Measurements from ENCODE around the gene STRN.
"Not testable (repeated sequence)": the region's sequence is repeated elsewhere in the genome, so short reads cannot be mapped to it uniquely, and the experiment has no call there.

The STRN gene, protein sequence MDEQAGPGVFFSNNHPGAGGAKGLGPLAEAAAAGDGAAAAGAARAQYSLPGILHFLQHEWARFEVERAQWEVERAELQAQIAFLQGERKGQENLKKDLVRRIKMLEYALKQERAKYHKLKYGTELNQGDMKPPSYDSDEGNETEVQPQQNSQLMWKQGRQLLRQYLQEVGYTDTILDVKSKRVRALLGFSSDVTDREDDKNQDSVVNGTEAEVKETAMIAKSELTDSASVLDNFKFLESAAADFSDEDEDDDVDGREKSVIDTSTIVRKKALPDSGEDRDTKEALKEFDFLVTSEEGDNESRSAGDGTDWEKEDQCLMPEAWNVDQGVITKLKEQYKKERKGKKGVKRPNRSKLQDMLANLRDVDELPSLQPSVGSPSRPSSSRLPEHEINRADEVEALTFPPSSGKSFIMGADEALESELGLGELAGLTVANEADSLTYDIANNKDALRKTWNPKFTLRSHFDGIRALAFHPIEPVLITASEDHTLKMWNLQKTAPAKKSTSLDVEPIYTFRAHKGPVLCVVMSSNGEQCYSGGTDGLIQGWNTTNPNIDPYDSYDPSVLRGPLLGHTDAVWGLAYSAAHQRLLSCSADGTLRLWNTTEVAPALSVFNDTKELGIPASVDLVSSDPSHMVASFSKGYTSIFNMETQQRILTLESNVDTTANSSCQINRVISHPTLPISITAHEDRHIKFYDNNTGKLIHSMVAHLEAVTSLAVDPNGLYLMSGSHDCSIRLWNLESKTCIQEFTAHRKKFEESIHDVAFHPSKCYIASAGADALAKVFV

DNA sequence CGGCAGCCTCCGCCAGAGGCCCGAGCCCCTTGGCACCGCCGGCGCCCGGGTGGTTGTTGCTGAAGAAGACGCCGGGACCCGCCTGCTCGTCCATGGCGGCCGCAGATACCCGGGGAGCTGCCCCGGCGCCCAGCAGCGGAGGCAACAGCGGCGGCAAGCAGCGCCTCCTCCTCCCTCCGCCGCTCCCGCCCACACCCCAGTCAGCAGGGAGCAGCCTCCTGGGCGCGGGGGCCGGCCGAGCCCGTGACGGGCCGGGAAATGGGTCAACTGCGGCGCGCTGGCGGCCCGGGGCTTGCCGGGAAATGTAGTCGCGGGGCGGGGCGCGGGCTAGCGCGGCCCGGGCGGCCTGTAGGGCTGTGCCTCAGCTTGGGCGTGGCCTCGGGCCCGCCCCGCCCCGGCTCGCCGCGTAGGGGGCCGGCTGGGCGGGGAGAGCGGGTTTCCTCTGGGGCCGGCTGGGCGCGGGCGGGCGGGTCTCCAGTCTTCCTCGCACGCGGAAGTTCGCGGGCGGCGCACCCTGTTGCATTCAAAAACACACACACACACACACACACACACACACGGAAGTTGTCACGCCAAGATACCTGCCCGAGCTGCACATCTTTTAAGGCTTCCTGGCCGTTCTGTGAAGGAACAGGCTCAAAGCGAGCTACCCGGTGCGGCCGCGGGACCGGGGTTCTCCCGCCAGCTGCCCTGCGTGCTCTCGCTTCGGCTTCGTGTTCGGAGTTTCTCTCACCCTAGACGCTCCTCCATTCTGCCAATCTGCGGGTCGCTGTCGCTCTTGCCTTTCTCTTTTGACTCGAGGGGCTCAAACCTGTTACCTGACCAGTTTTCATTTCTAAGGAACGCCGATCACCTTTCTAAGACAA, at the start of gene STRN:
TSS of gene STRN (minus strand) at position 167 of the 866 bp plus-strand sequence. CDS start at position 94, 73 bp downstream.
- peak; percentile 99 for DNase-seq

DNA sequence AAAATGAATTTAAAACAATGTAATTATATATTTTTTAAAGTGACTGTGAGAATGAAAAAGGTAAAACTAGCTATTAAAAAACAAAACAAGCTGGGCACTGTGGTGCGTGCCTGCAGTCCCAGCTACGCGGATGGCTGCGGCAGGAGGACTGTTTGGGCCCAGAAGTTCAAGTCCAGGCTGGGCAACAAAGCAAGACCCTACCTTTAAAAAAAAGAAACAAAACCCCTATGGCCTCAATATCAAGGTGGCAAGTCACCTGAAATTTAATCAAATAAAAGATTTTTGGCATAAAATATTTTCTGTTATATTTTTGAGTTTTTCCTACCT, 46.9 kb upstream of the STRN start:
- DNase-seq: no peak

DNA sequence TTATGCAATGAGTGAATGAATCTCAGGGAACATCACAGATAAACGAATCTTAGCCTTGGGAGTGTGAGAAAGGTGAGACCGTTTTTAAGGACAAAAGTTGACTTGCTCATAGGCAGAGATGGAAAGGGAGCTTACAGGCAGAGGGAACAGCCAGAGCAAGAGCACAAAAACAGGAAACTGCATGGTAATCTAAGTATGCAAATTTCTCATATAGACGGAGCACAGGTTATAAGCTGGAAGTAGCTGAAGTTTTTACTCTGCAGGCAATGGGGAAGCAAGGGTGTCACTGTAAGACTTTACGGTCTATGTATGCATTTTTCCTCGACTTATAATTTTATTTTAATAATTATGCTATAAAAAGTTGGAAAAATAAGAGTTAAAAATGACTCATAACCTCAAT, 44.8 kb upstream of the STRN start:
- DNase-seq: no peak

DNA sequence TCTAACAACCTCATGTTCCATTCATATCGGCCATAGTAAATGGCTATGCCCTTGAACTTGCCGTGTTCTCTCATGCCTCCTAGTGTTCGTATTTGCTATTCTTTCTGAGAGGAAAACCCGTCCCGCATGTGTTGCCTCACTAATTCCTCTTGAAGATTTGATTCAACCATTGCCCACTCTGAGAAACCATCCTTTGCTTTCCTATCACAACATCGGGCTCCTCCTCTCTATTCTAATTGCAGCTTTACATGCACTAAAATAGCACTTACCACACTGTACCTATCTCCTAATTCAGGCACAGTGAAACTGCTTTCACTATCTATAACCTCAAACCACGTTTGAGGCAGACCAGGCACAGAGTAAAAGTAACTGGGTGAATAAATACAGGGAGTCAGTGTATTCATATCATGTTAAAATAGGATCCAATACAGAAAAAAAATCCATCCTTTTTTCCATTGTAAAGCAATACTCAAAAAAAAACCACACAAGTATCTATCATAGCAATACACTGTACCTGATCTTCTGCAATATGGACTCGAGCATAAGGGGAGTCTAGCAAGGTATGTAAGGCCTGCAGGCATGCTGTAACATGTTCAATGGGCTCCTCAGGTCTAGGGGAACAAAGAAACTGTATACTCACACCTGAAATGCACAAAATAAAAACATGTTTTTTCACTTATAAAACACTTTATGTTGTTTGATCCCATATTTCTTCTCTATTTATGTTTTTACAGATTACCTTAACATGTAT, 39.0 kb upstream of the STRN start:
- DNase-seq: no peak

DNA sequence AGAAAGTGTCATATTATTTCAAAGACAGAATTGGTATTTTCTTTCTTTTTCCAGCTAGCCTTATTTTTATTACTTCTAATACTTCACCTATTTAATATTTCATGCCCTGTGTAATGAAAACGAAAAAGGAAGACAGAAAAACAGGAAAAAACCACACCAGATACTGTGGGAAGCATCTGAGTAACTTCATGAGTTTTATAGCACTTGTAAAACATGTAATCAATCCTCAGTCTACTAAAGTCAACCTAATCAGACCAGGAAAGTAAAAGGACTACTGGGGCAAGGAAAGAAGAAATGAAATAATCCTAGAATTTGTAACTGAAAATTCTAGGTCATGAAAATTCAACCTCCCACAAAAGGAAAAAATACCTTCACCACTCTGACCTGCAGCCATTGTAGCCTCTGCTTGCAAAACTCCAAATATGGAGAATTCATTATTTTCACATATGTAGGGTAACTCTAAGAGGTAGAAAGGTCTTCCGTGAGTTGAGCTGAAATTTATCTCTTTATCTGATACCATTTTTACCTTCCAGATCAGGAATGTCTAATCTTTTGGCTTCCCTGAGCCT, 34.7 kb upstream of the STRN start:
- DNase-seq: no peak

DNA sequence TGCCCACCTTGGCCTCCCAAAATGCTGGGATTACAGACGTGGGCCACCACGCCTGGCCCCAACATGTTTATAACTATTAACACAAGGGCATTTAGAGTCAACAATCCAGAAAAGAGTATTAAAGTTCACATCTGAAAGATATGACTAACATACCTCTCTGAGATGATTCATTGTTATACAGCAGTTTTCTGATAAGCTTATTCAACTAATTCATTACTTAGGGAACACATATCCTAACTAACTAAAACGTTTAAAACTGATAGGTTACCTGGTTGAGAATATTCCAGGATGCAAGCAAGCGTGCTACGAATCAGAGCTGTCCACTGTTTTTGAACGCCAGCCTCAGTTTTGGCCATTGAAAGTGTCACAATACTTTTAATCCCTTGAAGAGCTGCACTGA, 34.0 kb upstream of the STRN start:
- no peak for DNase-seq

DNA sequence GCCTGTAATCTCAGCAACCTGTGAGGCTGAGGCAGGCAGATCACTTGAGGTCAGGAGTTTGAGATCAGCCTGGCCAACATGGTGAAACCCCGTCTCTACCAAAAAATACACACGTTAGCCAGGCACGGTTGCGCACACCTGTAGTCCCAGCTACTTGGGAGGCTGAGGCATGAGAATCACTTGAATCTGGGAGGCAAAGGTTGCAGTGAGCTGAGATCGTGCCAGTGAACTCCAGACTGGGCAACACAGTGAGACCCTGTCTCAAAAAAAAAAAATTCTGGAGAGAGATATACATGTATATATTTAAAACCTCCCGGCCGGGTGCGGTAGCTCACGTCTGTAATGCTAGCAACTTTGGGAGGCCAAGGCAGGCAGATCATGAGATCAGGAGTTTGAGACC, 33.1 kb upstream of the STRN start:
- DNase-seq: not testable (repeated sequence)

DNA sequence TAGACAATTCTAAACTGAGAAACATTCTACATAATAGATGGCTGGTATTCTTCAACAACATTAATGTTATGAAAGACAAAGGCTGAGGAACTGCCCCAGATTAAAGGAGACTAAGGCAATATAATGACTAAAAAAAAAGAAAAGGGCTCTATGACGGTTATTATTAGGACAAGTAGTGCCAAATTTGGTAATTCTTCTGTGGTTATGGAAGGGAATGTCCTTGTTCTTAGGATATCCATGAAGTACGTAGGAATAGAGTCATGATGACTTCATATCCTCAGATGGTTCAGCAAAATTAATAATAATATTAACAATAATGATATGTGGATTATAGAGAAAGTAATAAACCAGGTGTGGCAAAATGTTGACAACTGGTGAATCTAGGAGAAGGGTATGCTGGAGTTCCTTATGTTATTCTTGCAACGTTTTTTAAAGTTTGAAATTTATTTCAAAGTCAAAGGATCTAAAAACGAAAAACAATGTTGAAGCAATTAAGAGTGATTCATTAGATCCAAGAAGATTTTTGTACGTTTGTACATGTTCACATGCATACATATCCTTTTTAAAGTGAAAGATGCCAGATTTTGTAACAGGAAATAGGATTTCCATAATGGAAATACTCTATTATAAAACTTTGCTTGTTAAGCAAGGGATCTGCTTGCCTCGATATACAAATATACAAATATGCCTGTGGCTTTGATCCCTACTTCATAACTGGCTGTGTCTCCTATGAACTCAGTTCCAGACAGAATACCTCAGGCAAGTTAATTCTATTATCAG, 27.7 kb upstream of the STRN start:
- no peak for DNase-seq

DNA sequence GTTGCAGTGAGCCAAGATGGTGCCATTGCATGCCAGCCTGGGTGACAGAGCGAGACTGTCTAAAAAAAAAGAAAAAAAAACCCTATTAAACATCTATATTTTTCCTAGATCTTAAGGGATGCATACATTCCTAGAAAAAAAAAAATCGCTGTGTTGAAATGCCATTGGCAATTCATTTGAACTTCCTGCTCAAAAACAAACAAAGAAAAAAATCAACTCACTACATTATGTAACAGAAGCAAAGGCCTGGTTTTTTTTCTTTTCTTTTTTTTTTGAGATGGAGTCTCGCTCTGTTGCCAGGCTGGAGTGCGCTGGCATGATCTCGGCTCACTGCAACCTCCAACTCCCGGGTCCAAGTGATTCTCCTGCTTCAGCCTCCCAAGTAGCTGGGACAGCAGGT, 21.7 kb upstream of the STRN start:
- no peak for DNase-seq

DNA sequence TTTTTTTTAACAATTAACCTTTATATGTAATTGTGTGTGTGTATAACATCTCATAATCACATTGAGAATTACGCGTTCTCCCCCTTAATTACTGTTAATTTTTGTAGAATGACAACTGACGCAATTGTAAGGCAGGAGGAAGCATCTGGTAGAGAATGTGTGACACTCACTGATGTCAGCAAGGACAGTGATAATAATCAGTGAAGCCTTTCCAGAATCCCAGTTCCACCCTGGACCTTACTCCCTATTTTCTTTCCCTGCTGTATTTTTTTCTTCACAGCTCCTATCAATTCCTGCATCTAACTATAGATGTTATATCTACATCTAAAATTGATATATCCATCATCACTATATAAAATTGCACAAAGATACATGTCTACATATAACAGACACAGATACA, 16.1 kb upstream of the STRN start:
- no peak for DNase-seq

DNA sequence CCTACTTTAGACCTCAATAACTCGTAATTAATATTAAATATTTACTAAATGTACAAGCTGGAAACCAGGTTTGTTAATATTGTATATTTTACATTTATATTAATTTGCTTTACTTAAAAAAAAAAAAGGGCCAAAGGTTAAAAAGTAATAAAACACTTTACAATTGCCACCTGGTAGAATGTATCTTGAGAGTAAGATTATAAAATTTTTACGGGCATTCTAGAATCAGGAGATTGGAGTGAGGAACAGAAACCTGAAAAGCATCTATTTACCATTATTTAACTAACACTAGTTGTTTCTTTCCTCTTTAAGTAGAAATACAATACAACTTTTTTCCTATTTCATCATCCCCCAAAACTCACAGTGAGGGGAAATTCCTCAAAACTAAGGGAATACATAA, 15.6 kb upstream of the STRN start:
- no peak for DNase-seq

DNA sequence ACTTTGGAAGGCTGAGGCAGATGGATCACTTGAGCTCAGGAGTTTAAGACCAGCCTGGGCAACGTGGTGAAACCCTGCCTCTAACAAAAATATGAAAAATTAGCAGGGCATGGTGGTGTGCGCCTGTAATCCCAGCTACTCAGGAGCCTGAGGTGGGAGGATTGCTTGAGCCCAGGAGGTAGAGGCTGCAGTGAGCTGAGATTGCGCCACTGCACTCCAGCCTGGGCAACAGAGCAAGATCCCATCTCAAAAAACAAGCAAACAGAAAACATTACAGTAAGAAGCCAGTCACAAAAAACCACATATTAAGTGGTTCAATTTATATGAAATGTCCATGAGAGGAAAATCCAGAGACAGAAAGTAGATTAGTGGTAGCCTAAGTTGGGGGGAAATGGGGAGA, 12.7 kb upstream of the STRN start:
- DNase-seq: not testable (repeated sequence)

DNA sequence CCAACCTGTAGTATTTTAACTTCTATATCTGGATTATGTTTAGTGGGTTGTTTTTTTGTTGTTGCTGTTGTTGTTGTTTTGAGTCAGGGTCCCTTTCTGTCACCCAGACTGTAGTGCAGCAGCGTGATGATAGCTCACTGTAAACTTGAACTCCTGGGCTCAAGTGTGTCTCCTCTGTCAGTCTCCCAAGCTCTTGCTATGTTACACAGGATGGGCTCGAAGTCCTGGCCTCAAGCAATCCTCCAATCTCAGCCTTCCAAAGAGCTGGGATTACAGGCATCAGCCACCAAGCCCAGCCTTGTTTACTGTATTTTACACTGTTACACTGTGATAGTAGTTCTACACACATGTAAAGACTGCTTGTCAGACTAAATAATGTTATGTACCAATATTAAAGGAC, 9.7 kb upstream of the STRN start:
- no peak for DNase-seq

DNA sequence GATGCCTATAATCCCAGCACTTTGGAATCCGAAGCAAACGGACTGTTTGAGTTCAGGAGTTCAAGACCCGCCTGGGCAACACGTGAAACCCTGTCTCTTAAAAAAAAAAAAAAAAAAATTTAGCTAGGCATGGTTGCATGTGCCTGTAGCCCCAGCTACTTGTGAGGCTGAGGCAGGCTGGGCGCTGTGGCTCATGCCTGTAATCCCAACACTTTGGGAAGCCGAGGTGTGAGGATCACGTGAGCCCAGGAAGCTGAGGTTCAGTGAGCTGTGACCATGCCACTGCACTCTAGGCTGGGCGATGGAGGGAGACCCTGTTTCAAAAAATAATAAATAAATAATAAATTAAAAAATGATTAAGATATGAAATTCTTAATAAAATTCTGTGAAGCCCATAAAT, 9.0 kb upstream of the STRN start:
- DNase-seq: no peak

DNA sequence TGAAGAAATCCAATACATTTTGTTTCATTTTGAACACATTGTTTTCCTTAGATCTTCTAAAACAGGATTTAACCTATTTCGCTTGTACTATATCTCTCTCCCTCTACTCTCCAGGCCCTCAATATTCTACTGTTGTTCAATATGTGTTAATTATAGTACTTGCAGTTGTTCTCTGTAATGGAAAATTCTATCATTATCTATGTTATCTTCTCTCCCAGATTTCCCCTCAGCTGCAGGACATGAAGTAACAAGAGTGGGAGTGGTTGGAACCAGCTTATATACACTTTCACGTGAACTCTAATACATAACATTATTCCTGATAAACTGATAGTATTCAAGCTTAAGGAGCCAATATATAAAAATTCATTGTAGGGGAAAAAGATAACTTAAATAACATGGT, 7.0 kb upstream of the STRN start:
- no peak for DNase-seq

DNA sequence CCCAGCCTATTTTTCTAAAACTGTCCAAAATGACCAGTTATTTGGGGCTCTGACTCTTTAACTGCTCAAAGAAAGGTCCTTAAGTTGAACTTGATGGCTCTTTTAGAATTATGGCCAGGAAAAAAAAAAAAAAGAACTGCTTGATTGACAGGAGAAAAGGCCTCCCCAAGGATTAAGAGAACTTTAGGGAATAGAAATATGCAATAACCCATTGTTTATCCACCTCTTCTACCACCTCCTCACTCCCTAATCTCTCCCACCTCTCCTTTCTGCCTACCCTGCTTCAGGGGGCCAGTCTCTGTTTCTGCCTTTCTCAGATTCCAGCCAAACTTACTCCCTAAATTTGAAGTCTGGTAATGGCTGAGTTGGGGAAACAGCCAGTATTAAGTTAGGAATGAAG, 5.7 kb upstream of the STRN start:
- DNase-seq: no peak

DNA sequence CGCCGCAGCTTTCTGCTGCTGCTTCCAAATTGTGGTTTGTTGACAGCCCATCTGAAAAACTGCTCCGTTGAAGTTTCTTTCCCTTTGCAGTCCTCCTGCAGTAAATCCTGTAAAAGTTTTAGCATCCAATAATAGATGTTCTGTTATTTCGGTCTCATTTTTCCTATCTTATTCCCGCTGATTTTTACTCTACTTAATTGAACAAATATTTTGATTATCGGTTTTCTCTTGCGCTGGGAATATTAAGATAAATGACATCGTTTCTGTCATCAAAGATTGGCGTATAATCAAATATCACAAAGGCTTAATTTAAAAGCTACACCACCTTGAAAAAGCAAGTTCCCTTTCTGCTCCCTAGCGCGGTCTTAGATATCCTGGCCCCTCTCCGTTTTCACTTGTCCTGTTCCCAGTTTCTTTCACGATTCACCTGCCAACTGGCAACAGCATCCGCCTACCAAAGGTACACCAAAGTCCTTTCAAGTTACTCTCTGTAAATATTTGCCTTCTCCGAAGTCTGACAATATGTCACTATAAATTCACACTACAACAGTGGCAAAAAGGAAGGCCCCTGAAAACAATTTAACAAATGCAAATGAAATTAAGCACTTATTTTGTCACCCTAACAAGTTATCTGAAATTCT, 1.0 kb upstream of the STRN start:
- DNase-seq: no peak

DNA sequence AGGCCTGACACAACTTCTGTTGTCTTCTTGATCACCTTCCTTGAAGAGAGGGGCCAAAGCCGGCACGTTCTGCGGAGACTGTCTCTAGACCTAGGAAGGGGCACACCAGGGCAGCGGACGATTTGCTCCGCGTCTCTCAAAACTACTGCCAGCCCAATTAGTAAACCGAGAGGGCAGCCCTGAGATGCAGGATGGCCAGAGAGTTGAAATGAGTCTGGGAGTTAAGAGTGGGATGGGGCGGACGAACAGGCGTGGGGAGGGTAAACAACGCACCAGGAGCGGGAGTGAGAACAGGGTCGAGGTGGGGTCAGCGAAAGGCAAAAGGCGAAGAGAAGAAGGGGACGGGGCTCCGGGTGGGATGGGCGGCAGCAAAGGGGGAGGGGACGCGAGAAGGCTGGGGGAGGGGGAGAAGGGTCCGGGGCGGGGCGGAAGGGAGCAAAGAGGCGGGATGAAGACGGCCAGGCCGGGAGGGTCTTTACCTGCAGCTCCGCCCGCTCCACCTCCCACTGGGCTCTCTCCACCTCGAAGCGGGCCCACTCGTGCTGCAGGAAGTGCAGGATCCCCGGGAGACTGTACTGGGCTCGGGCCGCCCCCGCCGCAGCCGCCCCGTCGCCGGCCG, 476 bp downstream of the STRN start:
- peak; percentile 40 for DNase-seq

DNA sequence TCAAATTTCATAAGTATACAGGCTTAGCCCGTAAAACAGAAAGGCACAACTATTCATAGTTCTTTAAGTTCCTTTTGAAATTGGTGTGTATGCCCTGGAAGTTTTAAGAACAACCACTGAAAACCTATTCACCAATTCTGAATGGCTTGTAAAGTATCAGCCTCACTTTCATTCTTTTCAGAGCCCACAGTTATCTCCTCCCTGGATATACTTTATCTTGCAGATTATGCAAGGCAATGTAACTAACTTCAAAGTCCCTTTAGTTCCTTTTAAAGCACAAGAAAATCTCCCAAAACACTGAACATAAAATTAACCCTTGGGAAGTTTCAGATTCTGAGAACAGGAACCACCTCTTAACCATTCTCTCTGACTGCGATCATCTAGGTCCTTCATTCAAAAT, 1.1 kb downstream of the STRN start:
- DNase-seq: no peak

DNA sequence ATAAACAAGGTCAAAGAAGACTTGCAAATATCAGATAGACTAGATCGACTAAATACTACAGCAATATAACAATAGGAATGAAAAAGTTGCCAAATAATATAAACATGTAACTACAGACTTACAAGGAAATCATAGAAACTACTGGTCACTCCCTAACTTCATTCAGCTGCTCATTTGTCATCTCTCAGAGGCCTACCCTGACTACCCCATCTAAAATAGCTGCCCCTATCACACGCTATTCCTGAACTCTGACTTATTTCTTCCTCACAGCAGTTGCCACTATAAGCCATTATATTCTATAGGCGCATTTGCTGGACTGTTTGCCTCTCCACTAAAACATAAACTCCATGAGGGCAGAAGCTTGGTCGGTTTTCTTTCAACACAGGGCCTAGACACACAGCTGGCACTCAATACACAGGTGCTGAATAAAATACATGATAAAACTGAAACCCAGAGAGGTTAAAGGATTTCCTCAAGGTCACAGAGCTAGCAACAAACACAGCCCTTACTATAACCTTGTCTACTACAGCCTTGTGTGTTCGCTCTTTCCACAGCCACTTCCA, 1.8 kb downstream of the STRN start:
- no peak for DNase-seq

Data from activated T-cell treated with anti-CD3 and anti-CD28 coated beads, Interleukin-2, amount 50 U/mL, for 1 hour (primary cell).